NCI-H1930 (cell line): ENCODE results near the gene TMEM238.
"Not testable (repeated sequence)": the region's sequence is repeated elsewhere in the genome, so short reads cannot be mapped to it uniquely, and the experiment has no call there.

Experiments
- DNase-seq, 2 experiments: peaks; one replicate each; lab custom pipeline; 2025; lab: John Stamatoyannopoulos, UW

The TMEM238 gene

GRCh38 chr19:55339889-55340783 is 44.0 kb downstream of the TMEM238 start:
- DNase-seq, result no peak

- peak; percentile 100 for DNase-seq
Observed at GRCh38 chr19:55339105-55339888, 44.8 kb downstream of the TMEM238 start, which contains the start of gene KMT5C. TSS of gene KMT5C (plus strand) at chr19:55339876. CDS start at chr19:55341937, 2,061 bp downstream.

- DNase-seq, result no peak
Observed at GRCh38 chr19:55336101-55336500, 48.0 kb downstream of the TMEM238 start.

DNA sequence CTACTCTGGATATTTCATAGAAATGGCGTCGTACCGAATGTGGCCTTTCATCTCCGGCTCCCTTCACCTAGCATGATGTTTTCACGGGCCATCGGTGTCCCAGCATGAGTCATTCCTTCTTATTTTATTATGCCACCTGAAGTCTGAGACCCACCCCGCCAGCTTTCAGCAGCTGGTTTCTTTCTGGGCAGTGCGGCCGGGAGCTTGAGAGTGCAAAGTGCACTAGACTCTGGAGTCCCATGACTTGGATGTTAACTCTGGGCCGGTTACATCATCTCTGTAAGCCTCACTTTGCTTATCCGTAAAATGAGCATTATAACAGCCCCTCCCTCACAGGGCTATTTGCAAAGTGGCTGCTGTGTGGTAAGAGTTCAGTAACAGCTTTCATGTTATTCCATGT is 50.2 kb downstream of the TMEM238 start:
- no peak for DNase-seq

DNA sequence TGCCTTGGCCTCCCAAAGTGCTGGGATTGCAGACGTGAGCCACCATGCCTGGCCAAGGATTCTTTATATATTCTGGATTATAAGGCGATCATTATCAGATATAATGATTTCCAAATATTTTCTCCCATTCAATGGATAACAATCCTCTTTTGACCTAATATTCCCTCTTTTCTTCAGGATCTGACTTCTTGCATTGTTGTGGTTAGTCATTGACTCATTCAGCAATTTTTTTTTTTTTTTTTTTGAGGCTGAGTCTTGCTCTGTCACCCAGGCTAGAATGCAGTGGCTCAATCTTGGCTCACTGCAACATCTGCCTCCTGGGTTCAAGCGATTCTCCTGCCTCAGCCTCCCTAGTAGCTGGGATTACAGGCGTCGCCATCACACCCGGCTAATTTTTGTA is 54.3 kb downstream of the TMEM238 start:
- not testable (repeated sequence) for DNase-seq
